HG03108 (cell line): ENCODE measurements around the gene BPIFB1.

Source experiments
- ATAC-seq: cut with Tn5 transposase; IDR thresholded peaks from one replicate; pipeline ENCODE4 v1.9.1; 2021; ENCODE audit warnings: moderate library complexity; ENCODE audit not compliant: unreplicated experiment

Gene BPIFB1

DNA sequence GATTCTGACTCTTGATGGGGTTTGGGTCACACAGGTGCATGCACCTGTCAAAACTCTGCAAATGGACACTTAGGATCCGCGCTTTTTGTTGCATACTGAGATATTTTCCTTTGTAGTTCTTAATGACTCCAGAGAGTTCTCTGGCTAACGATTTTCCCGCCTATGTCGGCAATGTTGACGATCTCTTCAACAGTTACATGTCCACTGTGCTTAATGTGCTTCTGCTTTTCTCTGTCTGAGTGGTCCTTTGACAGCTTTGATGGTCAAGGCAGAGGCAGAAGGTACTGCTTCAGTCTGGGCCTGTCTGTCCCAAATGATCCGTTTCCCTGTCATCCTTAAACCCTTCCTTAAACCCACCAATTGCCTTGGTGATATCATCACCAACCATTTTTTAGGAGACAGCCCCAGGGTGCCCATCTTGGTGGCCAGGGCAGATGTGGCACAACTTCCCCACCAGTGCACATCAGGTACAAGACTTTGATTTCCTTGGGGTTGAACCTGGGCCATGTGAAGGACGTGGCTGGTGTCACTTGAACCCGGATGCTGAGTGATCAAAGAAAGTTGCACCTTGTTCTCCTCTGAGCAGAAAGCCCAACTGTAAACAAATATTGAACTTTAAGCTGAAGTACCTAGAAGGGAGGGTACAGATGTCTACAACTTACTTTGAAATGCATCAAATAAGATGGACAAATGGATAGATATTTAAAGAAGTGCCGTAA lies 10.7 kb upstream of the BPIFB1 start:
- no peak for ATAC-seq

GRCh38 chr20:33273117-33273851 lies 9.7 kb upstream of the BPIFB1 start:
- no peak for ATAC-seq

- ATAC-seq: no peak
These were observed 7.8 kb upstream of the BPIFB1 start for GRCh38 chr20:33275215-33275614.

GRCh38 chr20:33275871-33276270 lies 7.1 kb upstream of the BPIFB1 start:
- no peak for ATAC-seq

- ATAC-seq: no peak
These were observed 6.5 kb upstream of the BPIFB1 start for GRCh38 chr20:33276303-33277113.

DNA sequence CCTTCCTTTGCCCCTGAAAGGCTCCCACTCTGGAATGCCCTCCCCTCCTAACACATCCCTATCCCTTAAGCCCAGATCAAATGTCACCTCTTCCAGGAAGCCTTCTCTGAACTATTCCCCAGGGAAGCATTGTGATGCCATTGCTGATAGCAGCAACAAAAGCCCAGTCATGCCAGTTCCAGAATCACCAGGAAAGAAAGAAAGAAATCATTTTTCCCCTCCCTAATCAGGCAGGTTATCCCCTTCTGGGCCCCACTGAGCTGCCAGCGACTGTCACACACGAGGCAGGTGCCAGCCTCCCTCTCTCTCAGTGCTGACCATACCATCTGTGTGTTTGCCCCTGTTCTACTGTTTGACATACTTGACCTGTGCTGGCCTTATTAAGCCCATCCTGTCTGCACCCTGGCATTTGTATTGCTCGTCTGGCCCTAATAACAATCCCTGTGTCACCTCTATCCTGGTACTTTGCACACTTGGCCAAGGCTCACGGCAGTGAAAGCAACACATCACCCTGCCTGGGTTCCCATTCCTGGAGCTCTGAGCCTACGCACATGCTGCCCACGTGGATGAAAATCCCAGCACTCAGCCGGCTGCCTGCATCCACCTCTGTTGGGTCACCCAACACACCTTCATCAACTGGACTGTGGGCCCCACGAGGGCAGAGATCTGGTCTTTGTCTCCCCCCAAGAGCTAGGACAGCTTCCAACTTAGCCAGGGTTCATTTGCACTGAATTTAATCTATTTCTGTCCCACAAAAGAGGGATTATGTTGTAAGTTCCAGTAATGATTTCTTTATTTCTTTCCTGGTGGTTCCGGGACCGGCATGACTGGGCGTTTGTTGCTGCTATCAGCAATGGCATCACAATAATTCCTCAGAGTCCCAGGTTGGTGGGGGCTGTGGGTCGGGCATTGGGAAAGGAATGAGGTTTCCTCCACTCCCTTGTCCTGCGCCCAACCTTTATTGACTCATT lies 5.3 kb upstream of the BPIFB1 start:
- ATAC-seq: no peak

- ATAC-seq: no peak
These were observed 4.3 kb upstream of the BPIFB1 start for GRCh38 chr20:33278700-33279099.

DNA sequence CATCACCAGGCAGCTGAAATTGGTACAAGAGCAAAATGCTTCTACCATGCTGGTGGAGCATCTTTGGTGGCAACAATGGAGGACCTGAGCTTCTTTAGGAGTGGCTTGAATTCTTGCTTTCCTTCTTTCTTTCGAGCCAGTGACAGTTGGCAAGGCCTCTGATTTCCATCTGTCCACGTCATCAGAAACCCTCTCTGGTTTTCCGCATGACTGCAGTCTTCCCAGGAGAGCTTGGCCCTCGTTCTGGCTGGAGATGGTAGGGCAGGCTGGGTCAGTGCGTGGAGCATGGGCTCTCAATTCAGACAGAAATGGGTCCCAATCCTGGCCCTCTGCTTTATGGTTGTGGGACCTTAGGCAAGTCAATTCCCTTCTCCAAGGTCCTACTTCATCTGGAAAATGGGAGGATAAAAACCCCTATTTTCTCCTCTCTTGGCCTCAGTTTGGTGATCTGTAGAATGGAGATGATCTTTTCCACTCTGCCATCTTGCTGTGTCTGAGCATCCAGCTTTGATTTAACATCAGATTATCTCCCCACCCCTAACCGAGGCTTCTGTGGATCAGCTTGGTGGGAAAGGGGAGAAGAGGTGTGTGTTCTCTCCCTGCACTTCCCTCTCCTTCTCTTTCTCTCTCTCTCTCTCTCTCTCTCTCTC lies 3.6 kb upstream of the BPIFB1 start:
- ATAC-seq: no peak

- ATAC-seq: no peak
These were observed 2.9 kb upstream of the BPIFB1 start for GRCh38 chr20:33280000-33280680.

- ATAC-seq: no peak
These were observed 2.2 kb upstream of the BPIFB1 start for GRCh38 chr20:33280775-33281174.

GRCh38 chr20:33281550-33282146 lies 1.4 kb upstream of the BPIFB1 start:
- ATAC-seq: no peak

GRCh38 chr20:33282196-33282934 lies 649 bp upstream of the BPIFB1 start:
- no peak for ATAC-seq

- no peak for ATAC-seq
These were observed 1.3 kb downstream of the BPIFB1 start for GRCh38 chr20:33284284-33284683.

GRCh38 chr20:33284937-33285336 lies 1.9 kb downstream of the BPIFB1 start:
- no peak for ATAC-seq

DNA sequence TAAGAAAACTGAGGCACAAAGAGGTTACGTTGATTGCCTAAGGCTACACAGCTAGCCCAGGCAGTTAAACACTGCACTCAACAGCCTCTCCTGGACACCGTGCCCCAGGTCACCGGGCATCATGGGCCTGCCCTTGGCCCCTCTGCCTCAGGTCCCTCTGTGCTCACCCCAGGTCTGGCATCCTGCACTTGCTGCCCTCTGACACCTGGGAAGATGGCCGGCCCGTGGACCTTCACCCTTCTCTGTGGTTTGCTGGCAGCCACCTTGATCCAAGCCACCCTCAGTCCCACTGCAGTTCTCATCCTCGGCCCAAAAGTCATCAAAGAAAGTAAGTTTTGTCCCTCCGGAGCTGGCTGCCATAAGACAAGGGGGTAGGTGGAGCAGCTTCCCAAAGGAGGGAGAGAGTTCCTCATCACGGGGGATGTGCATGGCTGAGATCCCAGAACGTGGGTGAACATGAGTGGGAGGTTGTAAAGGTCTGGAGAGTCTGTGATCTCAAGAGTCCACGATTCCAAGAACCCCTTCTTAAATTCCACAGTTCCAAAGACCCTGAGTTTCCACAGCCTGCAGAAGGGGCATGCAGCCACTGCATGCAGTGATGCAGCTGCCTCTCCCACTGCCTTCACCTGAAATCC lies 3.0 kb downstream of the BPIFB1 start:
- no peak for ATAC-seq

DNA sequence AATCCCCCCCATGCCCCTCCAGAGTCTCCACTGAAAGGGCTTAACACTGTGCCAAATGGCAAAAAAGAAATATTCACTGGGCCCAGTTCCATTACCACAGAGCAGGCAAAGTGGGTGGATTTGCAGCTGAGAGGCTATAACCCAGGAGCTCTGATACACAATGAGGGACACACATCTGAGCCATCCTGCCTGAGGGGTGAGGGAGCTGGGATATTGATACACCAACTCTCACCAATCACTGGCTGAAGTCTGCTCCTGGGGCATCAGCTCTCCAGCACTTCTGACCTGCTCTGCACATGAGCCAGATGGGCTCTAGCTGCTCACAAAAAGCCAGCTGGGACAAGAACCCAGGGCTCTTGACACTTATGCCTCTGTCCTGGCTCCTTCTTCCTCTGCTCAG lies 4.9 kb downstream of the BPIFB1 start:
- no peak for ATAC-seq

DNA sequence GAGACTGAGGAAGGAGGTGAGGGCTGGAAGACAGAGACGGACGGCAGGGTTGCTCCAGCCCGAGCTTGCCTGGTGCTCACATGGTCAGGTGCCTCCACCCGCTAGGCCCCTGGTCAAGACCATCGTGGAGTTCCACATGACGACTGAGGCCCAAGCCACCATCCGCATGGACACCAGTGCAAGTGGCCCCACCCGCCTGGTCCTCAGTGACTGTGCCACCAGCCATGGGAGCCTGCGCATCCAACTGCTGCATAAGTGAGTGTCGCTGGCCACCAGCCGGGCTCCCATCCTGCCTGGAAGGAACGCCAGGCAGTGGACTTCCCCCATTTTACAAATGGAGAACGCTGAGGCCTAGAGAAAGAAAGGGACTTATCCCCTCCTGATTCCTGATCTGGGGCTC lies 7.8 kb downstream of the BPIFB1 start:
- no peak for ATAC-seq

- ATAC-seq: no peak
These were observed 8.4 kb downstream of the BPIFB1 start for GRCh38 chr20:33291416-33291815.
